Natural killer cell (primary cell): ENCODE results near the gene NFIA. TPM values are rescaled to one million over a fixed set of nuclear protein-coding genes. Genes with fewer than 3 reads are reported as not detected.

Experiments used
- ATAC-seq, 3 donors: fragments of 150-1000 bp in 2 of 3; fragments of 200-7000 bp in 1 of 3; cut with Tn5 transposase; 1 replicate in 1 of 3; 2 replicates in 2 of 3; pipeline ENCODE4 v1.10.0; 2021; ENCODE audit warnings: mild to moderate bottlenecking in 2 of 3, moderate library complexity in 2 of 3
- DNase-seq, 2 donors: peaks; one replicate each; pipeline versions ENCODE4 v3.0.0 to v3.0.0-alpha.2; 2013 to 2021; ENCODE audit warnings: mixed read lengths in 1 of 2
- H3K27ac ChIP-seq: one replicate; pipeline ENCODE4 v1.5.1; 2013; ENCODE audit warnings: mild to moderate bottlenecking, low read length
- H3K27me3 ChIP-seq: one replicate; pipeline ENCODE4 v1.6.1; 2013; ENCODE audit warnings: low read length; ENCODE audit not compliant: control insufficient read depth, insufficient read depth
- H3K36me3 ChIP-seq: one replicate; pipeline ENCODE4 v1.6.1; 2013; ENCODE audit warnings: low read length; ENCODE audit not compliant: control insufficient read depth, insufficient read depth
- H3K4me1 ChIP-seq: one replicate; pipeline ENCODE4 v1.6.1; 2013; ENCODE audit warnings: low read length; ENCODE audit not compliant: control insufficient read depth, insufficient read depth
- H3K4me3 ChIP-seq: one replicate; pipeline ENCODE4 v1.5.1; 2013; ENCODE audit warnings: low read length
- H3K9me3 ChIP-seq: one replicate; pipeline ENCODE4 v1.6.1; 2013; ENCODE audit warnings: low read length; ENCODE audit not compliant: control insufficient read depth, insufficient read depth
- H3K27ac Mint-ChIP-seq, 2 donors: one replicate each; pipeline ENCODE4 v1.8.0; 2022; ENCODE audit warnings: mild to moderate bottlenecking in 2 of 2, mixed read lengths in 2 of 2, moderate library complexity in 1 of 2
- H3K27me3 Mint-ChIP-seq, 2 donors: one replicate each; pipeline ENCODE4 v1.8.0; 2022; ENCODE audit warnings: low read depth in 2 of 2, mixed read lengths in 2 of 2
- H3K36me3 Mint-ChIP-seq: one replicate; pipeline ENCODE4 v1.8.0; 2022; ENCODE audit warnings: mixed read lengths
- H3K4me1 Mint-ChIP-seq, 2 donors: one replicate each; pipeline ENCODE4 v1.8.0; 2022; ENCODE audit warnings: mixed read lengths in 2 of 2
- H3K4me3 Mint-ChIP-seq: one replicate; pipeline ENCODE4 v1.8.0; 2022; ENCODE audit warnings: mild to moderate bottlenecking, moderate library complexity, mixed read lengths
- H3K9me3 Mint-ChIP-seq, 2 donors: one replicate each; pipeline ENCODE4 v1.8.0; 2022; ENCODE audit warnings: mixed read lengths in 2 of 2
- WGBS: methylation state at CpG from one replicate; pipeline ENCODE4 v1.1.7; 2013; ENCODE audit warnings: missing lambda C conversion rate; ENCODE audit not compliant: insufficient coverage; 5-methylcytosine and 5-hydroxymethylcytosine counted together
- intact Hi-C: fragments of 100-400 bp; cut with micrococcal nuclease; formaldehyde crosslinking; loops from one replicate; pipeline ENCODE4 v1.14.2; 2022
- total RNA-seq, 4 donors: library from RNA; stranded (reverse); fragments of 120-200 nt in 1 of 4; gene quantifications; one replicate each; pipeline versions ENCODE4 v1.2.3 to v1.2.4, GENCODE V29; 2013 to 2022
- TF ChIP-seq, protein P1 (sequence below): fragments of 200-600 bp; IDR thresholded peaks from one replicate; pipeline ENCODE4 v1.8.0; 2022; ENCODE audit warnings: antibody characterized with exemption

Gene NFIA
- total RNA-seq, 3 donors from 2014 or later (not counting 1 experiment from before 2014, with no cell fraction given) = 3.5 to 6.5 (median 3.6) TPM

DNA sequence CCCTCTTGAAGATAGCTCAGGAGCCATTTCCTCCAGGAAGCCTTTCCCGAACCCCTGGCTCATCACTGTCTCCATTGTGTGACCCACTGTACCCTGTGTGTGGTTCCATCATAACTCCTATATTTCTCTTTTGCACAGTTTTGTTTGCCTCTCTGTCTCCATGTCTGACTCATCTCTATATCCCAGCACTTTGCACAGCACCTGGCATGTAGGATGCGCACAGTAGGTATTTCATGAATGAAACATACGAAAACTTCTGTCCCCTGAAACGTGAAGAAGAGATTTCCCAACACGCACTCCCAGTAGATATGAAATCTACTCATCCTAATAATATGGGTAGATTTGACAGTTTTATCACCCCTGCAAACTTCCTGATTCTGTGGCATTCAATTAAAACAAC, 275.2 kb downstream of the NFIA start:
- H3K9me3 Mint-ChIP-seq = no peaks in the 10 kb centered on the region
- Histone ChIP-seq H3K27me3 (no peaks in the 10 kb centered on the region), H3K36me3 (no peaks in the 10 kb centered on the region), H3K27ac (no peak overlapping the region), H3K4me1 (no peaks in the 10 kb centered on the region), H3K4me3 (no peak overlapping the region), H3K9me3 (no peaks in the 10 kb centered on the region)
- no peak overlapping the region for H3K27ac Mint-ChIP-seq
- intact Hi-C loops = no loop called here
- WGBS = 92% methylated on average over 3 of the region's 5 CpGs
- no peaks in the 10 kb centered on the region for H3K36me3 Mint-ChIP-seq
- peaks cover 7 to 17% of the 10 kb centered on the region in 2 donors for H3K4me1 Mint-ChIP-seq
- no peak for DNase-seq
- H3K27me3 Mint-ChIP-seq = no peaks in the 10 kb centered on the region
- no peak for ATAC-seq
- no peak overlapping the region for H3K4me3 Mint-ChIP-seq
- TF ChIP-seq, protein P1, sequence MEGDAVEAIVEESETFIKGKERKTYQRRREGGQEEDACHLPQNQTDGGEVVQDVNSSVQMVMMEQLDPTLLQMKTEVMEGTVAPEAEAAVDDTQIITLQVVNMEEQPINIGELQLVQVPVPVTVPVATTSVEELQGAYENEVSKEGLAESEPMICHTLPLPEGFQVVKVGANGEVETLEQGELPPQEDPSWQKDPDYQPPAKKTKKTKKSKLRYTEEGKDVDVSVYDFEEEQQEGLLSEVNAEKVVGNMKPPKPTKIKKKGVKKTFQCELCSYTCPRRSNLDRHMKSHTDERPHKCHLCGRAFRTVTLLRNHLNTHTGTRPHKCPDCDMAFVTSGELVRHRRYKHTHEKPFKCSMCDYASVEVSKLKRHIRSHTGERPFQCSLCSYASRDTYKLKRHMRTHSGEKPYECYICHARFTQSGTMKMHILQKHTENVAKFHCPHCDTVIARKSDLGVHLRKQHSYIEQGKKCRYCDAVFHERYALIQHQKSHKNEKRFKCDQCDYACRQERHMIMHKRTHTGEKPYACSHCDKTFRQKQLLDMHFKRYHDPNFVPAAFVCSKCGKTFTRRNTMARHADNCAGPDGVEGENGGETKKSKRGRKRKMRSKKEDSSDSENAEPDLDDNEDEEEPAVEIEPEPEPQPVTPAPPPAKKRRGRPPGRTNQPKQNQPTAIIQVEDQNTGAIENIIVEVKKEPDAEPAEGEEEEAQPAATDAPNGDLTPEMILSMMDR = no peak

DNA sequence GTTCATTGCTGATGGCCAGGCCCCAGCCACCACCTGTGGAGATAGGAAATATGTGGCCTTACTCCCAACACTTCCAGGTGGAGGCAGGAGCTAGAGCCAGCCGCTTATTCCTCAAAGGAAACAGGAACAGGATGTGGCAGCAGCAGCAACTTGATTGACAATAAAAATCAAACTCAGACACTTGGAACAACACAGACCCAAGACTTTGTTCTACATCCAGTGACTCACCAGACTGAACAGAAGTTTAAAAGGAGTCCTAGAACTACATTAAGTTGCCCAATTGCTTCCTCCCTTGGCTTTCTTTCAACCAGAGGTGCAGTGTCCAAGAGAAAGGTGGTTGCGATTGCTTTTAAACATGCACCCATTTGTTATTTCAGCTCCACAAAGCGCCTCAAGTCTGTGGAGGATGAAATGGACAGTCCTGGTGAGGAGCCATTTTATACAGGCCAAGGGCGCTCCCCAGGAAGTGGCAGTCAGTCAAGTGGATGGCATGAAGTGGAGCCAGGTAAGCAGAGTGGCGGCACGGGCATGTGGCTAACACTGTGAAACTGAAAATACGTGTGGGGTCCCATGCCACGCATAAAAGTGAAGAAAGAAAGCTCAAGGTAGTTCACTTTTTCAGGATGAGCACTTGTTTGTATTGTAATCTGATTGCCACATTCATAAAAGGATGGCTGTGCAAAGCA, 276.6 kb downstream of the NFIA start:
- H3K27me3 ChIP-seq = no peaks in the 10 kb centered on the region
- no peaks in the 10 kb centered on the region for H3K9me3 ChIP-seq
- Mint-ChIP-seq H3K27me3 (no peaks in the 10 kb centered on the region), H3K27ac (no peak overlapping the region), H3K4me3 (no peak overlapping the region), H3K4me1 (peaks cover 0 to 10% of the 10 kb centered on the region in 2 donors), H3K9me3 (no peaks in the 10 kb centered on the region), H3K36me3 (no peaks in the 10 kb centered on the region)
- intact Hi-C loops = no loop called here
- no peak for DNase-seq
- H3K4me3 ChIP-seq = no peak overlapping the region
- no peaks in the 10 kb centered on the region for H3K36me3 ChIP-seq
- ATAC-seq = no peak
- no peaks in the 10 kb centered on the region for H3K4me1 ChIP-seq
- H3K27ac ChIP-seq = no peak overlapping the region
- TF ChIP-seq, protein P1 = no peak
- WGBS = 79% methylated on average over 8 of the region's 8 CpGs

DNA sequence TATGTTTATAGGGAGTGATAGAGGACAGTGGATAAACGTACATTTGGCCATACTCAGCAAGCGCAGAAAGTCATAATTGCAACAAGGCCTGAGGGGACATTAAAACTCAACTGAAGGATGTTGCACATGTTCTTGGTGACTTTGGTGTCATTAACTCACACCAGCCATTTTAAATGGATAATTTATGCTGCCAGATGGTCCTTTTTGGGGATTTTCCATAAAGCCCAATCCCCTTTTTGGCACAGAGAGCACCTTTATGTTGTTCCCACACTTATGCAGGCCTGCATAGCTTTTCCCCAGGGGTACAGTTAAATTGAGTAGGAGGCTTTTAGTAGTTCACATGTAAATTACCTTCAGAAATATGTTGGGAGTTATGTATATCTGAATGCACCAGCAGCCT, 279.6 kb downstream of the NFIA start:
- no peaks in the 10 kb centered on the region for H3K36me3 Mint-ChIP-seq
- no peak overlapping the region for H3K27ac Mint-ChIP-seq
- H3K4me3 Mint-ChIP-seq = no peak overlapping the region

More for the DNA sequence above, 279.6 kb downstream of the NFIA start:
- no peak overlapping the region for H3K4me3 ChIP-seq
- TF ChIP-seq, protein P1 = no peak
- H3K27ac ChIP-seq = no peak overlapping the region
- no peaks in the 10 kb centered on the region for H3K9me3 ChIP-seq
- WGBS = 94% methylated on average over 2 of the region's 2 CpGs
- no peaks in the 10 kb centered on the region for H3K4me1 ChIP-seq
- ATAC-seq = no peak
- H3K36me3 ChIP-seq = no peaks in the 10 kb centered on the region
- Mint-ChIP-seq H3K9me3 (no peaks in the 10 kb centered on the region), H3K27me3 (no peaks in the 10 kb centered on the region), H3K4me1 (peaks cover 0 to 7% of the 10 kb centered on the region in 2 donors)
- intact Hi-C loops = no loop called here
- no peak for DNase-seq
- no peaks in the 10 kb centered on the region for H3K27me3 ChIP-seq
